K562 (cell line): ENCODE data around the gene JADE3. TPM values are rescaled to one million over a fixed set of nuclear protein-coding genes. Genes with fewer than 3 reads are reported as not detected.

Experiments used
- GABPB1 ChIP-seq: sonication (generic); formaldehyde crosslinking; IDR thresholded peaks from 2 replicates; pipeline ENCODE4 v1.8.0; 2022; ENCODE audit warnings: mild to moderate bottlenecking, missing genetic modification reagents
- GABPB2 ChIP-seq: fragments of 250-450 bp; sonication (Bioruptor Pico); conservative IDR thresholded peaks from 2 replicates; pipeline ENCODE4 v1.5.1; 2021; ENCODE audit warnings: mild to moderate bottlenecking
- MAFG ChIP-seq: fragments of 450-650 bp; conservative IDR thresholded peaks from 2 replicates; pipeline ENCODE4 v1.6.1; 2016; ENCODE audit warnings: missing genetic modification characterization, missing compliant biosample characterization
- RHOXF2B ChIP-seq: fragments of 250-450 bp; sonication (Bioruptor Pico); conservative IDR thresholded peaks from 2 replicates; pipeline ENCODE4 v1.5.1; 2021
- TRIM25 ChIP-seq: fragments of 450-650 bp; IDR thresholded peaks from 2 replicates; pipeline ENCODE4 v1.7.0; 2016; ENCODE audit warnings: borderline replicate concordance
- VEZF1 ChIP-seq: fragments of 200-800 bp; sonication (Bioruptor generic); IDR thresholded peaks from 2 replicates; pipeline ENCODE4 v1.6.1; 2017; ENCODE audit warnings: missing genetic modification characterization, missing compliant biosample characterization
- ZHX1 ChIP-seq: fragments of 150-350 bp; conservative IDR thresholded peaks from 2 replicates; pipeline ENCODE4 v1.6.1; 2014; ENCODE audit warnings: low read length
- ZNF143 ChIP-seq: sonication (generic); formaldehyde crosslinking; IDR thresholded peaks from 2 replicates; pipeline ENCODE4 v1.9.0; 2022; ENCODE audit warnings: mild to moderate bottlenecking, missing genetic modification reagents
- ZNF740 ChIP-seq, 3 experiments: fragments of 200-800 bp in 1 of 3; sonication (Bioruptor generic) in 1 of 3; sonication (generic) in 1 of 3; formaldehyde crosslinking in 1 of 3; IDR thresholded peaks; 2 replicates each; pipeline versions ENCODE4 v1.6.1 to v1.8.0; 2016 to 2022; ENCODE audit warnings: mild to moderate bottlenecking in 2 of 3, missing compliant biosample characterization in 2 of 3, missing genetic modification characterization in 2 of 3, missing genetic modification reagents in 1 of 3
- ZNF778 ChIP-seq: fragments of 450-650 bp; formaldehyde crosslinking; IDR thresholded peaks from 2 replicates; pipeline ENCODE4 v1.4.0; 2020; ENCODE audit warnings: mild to moderate bottlenecking, moderate library complexity
- polyA plus RNA-seq, 8 experiments: library from polyadenylated mRNA; depleted of rRNA in 4 of 8; stranded (reverse) in 5 of 8; unstranded in 3 of 8; fragments of >200 nt; fragmentation: Nextera tagmentation in 2 of 8; fragmentation: Illumina TruSeq in 1 of 8; extraction: Ambion mirVana in 2 of 8; extraction: Trizol in 1 of 8; gene quantifications; 2 replicates each; pipeline versions ENCODE4 v1.2.1 to v1.2.3, GENCODE V29; 2011 to 2014; ENCODE audit warnings: inconsistent platforms in 1 of 8, missing spikeins in 1 of 8
- total RNA-seq, 7 experiments: library from RNA; depleted of rRNA in 6 of 7; stranded (reverse); fragments of >200 nt in 6 of 7; fragmentation: Illumina TruSeq in 2 of 7; extraction: Trizol in 2 of 7; gene quantifications; 2 replicates each; pipeline versions ENCODE4 v1.2.1 to v1.2.3, GENCODE V29; 2011 to 2021; ENCODE audit warnings: low replicate concordance in 1 of 7
- TF ChIP-seq, protein P1 (sequence below), 2 experiments: fragments of 450-650 bp in 1 of 2; sonication (generic) in 1 of 2; formaldehyde crosslinking in 1 of 2; IDR thresholded peaks; 2 replicates each; pipeline versions ENCODE4 v1.7.1 to v1.9.0; 2016 to 2022; ENCODE audit warnings: inconsistent platforms in 1 of 2, mild to moderate bottlenecking in 1 of 2, missing genetic modification reagents in 1 of 2

The JADE3 gene
- total and polyA plus RNA-seq, 9 of the 15 experiments (the other 6 are each of a cell fraction or from before 2014, with no cell fraction given) = 2.6 to 10.0 (median 7.0) TPM

DNA sequence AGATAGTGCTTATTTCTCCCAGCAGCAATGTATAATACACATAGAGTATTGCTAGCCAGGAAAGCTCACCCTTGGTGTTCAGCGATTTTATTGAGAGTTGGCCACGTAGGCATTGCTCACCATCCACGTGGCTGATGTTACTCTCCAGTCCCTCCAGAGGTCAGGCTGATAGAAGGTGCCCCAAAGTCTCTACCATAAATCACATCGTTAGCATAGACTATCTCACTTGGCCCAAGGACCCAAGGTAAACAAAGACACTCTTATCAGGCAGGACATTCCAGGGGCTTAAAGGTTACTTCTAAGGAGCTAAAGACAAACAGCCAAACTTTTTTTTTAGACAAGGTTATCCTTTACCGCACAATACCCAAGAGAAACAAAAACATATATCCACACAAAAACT is 135.8 kb downstream of the JADE3 start (continued):
- no peak for TF ChIP-seq TRIM25
- TF ChIP-seq ZHX1 = no peak
- no peak for TF ChIP-seq GABPB2 (CRISPR knock-in tag)
- no peak for TF ChIP-seq ZNF143 (CRISPR knock-in tag)
- no peak for TF ChIP-seq GABPB1 (CRISPR knock-in tag)
- TF ChIP-seq ZNF778 (CRISPR knock-in tag) = no peak
- no peak for TF ChIP-seq RHOXF2B (CRISPR knock-in tag)
- TF ChIP-seq VEZF1 (CRISPR knock-in tag) = no peak
- TF ChIP-seq ZNF740 (CRISPR knock-in tag; IDR thresholded peaks at IDR 0.05) = no peak
- no peak for TF ChIP-seq ZNF740 (tag; IDR thresholded peaks at IDR 0.05)
- TF ChIP-seq MAFG (tag) = no peak
- TF ChIP-seq, protein P1, sequence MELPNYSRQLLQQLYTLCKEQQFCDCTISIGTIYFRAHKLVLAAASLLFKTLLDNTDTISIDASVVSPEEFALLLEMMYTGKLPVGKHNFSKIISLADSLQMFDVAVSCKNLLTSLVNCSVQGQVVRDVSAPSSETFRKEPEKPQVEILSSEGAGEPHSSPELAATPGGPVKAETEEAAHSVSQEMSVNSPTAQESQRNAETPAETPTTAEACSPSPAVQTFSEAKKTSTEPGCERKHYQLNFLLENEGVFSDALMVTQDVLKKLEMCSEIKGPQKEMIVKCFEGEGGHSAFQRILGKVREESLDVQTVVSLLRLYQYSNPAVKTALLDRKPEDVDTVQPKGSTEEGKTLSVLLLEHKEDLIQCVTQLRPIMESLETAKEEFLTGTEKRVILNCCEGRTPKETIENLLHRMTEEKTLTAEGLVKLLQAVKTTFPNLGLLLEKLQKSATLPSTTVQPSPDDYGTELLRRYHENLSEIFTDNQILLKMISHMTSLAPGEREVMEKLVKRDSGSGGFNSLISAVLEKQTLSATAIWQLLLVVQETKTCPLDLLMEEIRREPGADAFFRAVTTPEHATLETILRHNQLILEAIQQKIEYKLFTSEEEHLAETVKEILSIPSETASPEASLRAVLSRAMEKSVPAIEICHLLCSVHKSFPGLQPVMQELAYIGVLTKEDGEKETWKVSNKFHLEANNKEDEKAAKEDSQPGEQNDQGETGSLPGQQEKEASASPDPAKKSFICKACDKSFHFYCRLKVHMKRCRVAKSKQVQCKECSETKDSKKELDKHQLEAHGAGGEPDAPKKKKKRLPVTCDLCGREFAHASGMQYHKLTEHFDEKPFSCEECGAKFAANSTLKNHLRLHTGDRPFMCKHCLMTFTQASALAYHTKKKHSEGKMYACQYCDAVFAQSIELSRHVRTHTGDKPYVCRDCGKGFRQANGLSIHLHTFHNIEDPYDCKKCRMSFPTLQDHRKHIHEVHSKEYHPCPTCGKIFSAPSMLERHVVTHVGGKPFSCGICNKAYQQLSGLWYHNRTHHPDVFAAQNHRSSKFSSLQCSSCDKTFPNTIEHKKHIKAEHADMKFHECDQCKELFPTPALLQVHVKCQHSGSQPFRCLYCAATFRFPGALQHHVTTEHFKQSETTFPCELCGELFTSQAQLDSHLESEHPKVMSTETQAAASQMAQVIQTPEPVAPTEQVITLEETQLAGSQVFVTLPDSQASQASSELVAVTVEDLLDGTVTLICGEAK (IDR thresholded peaks at IDR 0.05) = no peak
- TF ChIP-seq, protein P1 (CRISPR knock-in tag; IDR thresholded peaks at IDR 0.05) = no peak
